ENCODE measurements around the gene TBC1D22A.

GRCh38 chr22:46755525-46755924 lies 6.9 kb upstream of the TBC1D22A start:
- TF ChIP-seq, protein P1, sequence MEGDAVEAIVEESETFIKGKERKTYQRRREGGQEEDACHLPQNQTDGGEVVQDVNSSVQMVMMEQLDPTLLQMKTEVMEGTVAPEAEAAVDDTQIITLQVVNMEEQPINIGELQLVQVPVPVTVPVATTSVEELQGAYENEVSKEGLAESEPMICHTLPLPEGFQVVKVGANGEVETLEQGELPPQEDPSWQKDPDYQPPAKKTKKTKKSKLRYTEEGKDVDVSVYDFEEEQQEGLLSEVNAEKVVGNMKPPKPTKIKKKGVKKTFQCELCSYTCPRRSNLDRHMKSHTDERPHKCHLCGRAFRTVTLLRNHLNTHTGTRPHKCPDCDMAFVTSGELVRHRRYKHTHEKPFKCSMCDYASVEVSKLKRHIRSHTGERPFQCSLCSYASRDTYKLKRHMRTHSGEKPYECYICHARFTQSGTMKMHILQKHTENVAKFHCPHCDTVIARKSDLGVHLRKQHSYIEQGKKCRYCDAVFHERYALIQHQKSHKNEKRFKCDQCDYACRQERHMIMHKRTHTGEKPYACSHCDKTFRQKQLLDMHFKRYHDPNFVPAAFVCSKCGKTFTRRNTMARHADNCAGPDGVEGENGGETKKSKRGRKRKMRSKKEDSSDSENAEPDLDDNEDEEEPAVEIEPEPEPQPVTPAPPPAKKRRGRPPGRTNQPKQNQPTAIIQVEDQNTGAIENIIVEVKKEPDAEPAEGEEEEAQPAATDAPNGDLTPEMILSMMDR (IDR thresholded peaks at IDR 0.05): no peak
- no peak for TF ChIP-seq EZH2 (IDR thresholded peaks at IDR 0.05)

All from neural progenitor cell (in vitro differentiated cells).